HEK293T (cell line): ENCODE measurements around the gene RAB41.
"Not testable (repeated sequence)": the region's sequence is repeated elsewhere in the genome, so short reads cannot be mapped to it uniquely, and the experiment has no call there.

Experiments used
- CTCF ChIA-PET: fragments of 350-600 bp; formaldehyde crosslinking; extraction: SDS; loops from one replicate; lab custom pipeline; 2021; ENCODE audit warnings: antibody characterized with exemption, inconsistent platforms; lab: Yijun Ruan, JAX
- POLR2A ChIA-PET: fragments of 350-600 bp; formaldehyde crosslinking; extraction: SDS; loops from one replicate; lab custom pipeline; 2020; ENCODE audit warnings: antibody characterized with exemption, inconsistent platforms; lab: Yijun Ruan, JAX
- DNase-seq: peaks from one replicate; pipeline ENCODE4 v3.0.0; 2012; ENCODE audit warnings: mixed read lengths; ENCODE audit errors: extremely low spot score
- ARNT ChIP-seq: fragments of 450-650 bp; IDR thresholded peaks from 2 replicates; pipeline ENCODE4 v1.6.1; 2017; ENCODE audit warnings: mild to moderate bottlenecking
- BHLHE40 ChIP-seq: fragments of 450-650 bp; IDR thresholded peaks from 2 replicates; pipeline ENCODE4 v1.6.1; 2016; ENCODE audit warnings: mild to moderate bottlenecking, moderate library complexity, borderline replicate concordance
- CTBP1 ChIP-seq: fragments of 450-650 bp; IDR thresholded peaks from 2 replicates; pipeline ENCODE4 v1.6.1; 2016; ENCODE audit warnings: borderline replicate concordance
- ELF4 ChIP-seq: fragments of 450-650 bp; IDR thresholded peaks from 2 replicates; pipeline ENCODE4 v1.6.1; 2017; ENCODE audit warnings: antibody characterized with exemption
- FOXA1 ChIP-seq: fragments of 450-650 bp; IDR thresholded peaks from 2 replicates; pipeline ENCODE4 v1.6.1; 2016; ENCODE audit warnings: mild to moderate bottlenecking
- FOXK2 ChIP-seq: fragments of 450-650 bp; IDR thresholded peaks from 2 replicates; pipeline ENCODE4 v1.6.1; 2016; ENCODE audit warnings: mild to moderate bottlenecking
- FOXM1 ChIP-seq: fragments of 450-650 bp; IDR thresholded peaks from 2 replicates; pipeline ENCODE4 v1.6.1; 2017; ENCODE audit warnings: mild to moderate bottlenecking, borderline replicate concordance
- HDGF ChIP-seq: fragments of 450-650 bp; IDR thresholded peaks from 2 replicates; pipeline ENCODE4 v1.6.1; 2017; ENCODE audit warnings: antibody characterized with exemption, borderline replicate concordance
- L3MBTL2 ChIP-seq: fragments of 450-650 bp; conservative IDR thresholded peaks from 2 replicates; pipeline ENCODE4 v1.6.1; 2016; ENCODE audit warnings: mild to moderate bottlenecking
- LEF1 ChIP-seq: fragments of 450-650 bp; IDR thresholded peaks from 2 replicates; pipeline ENCODE4 v1.6.1; 2017; ENCODE audit warnings: mild to moderate bottlenecking, borderline replicate concordance
- NFRKB ChIP-seq: fragments of 450-650 bp; IDR thresholded peaks from 2 replicates; pipeline ENCODE4 v1.6.1; 2016; ENCODE audit warnings: mild to moderate bottlenecking, moderate library complexity
- PKNOX1 ChIP-seq: fragments of 450-650 bp; IDR thresholded peaks from 2 replicates; pipeline ENCODE4 v1.6.1; 2016
- SP1 ChIP-seq: fragments of 450-650 bp; IDR thresholded peaks from 2 replicates; pipeline ENCODE4 v1.6.1; 2017
- SUZ12 ChIP-seq: fragments of 450-650 bp; IDR thresholded peaks from 2 replicates; pipeline ENCODE4 v1.6.1; 2016; ENCODE audit warnings: mild to moderate bottlenecking
- TARDBP ChIP-seq: fragments of 450-650 bp; IDR thresholded peaks from 2 replicates; pipeline ENCODE4 v1.6.1; 2016
- ZNF384 ChIP-seq: fragments of 450-650 bp; IDR thresholded peaks from 2 replicates; pipeline ENCODE4 v1.6.1; 2016

The RAB41 gene

GRCh38 chrX:70293621-70294020, 11.6 kb downstream of the RAB41 start:
- CTCF ChIA-PET: no interaction called here
- no peak for TF ChIP-seq BHLHE40
- no peak for TF ChIP-seq CTBP1
- no peak for TF ChIP-seq ELF4
- TF ChIP-seq LEF1: no peak
- TF ChIP-seq L3MBTL2: no peak
- TF ChIP-seq ARNT: no peak
- no peak for TF ChIP-seq FOXM1
- TF ChIP-seq SP1: no peak
- TF ChIP-seq FOXK2: no peak
- no peak for TF ChIP-seq ZNF384
- POLR2A ChIA-PET: no interaction called here

GRCh38 chrX:70301716-70302115, 19.7 kb downstream of the RAB41 start:
- ChIA-PET CTCF (interaction anchor here (0.7 kb wide), 1 partner anchor 133 kb away, joined by 3 read pairs; no protein-coding TSS in a partner anchor), POLR2A (interaction anchor here (1.2 kb wide), 1 partner anchor 12 kb away, joined by 3 read pairs; the partner anchor contains the start of genes KIF4A and PDZD11)
- no peak for DNase-seq
- TF ChIP-seq SUZ12: no peak
- TF ChIP-seq LEF1: no peak
- TF ChIP-seq BHLHE40: no peak
- TF ChIP-seq ELF4: no peak
- no peak for TF ChIP-seq SP1
- no peak for TF ChIP-seq FOXA1
- no peak for TF ChIP-seq TARDBP
- no peak for TF ChIP-seq FOXK2

More at GRCh38 chrX:70293621-70294020, 11.6 kb downstream of the RAB41 start:
- no peak for DNase-seq

GRCh38 chrX:70313503-70313902, 31.5 kb downstream of the RAB41 start:
- ChIA-PET CTCF (no interaction called here), POLR2A (no interaction called here)
- TF ChIP-seq L3MBTL2: no peak
- no peak for TF ChIP-seq ZNF384
- TF ChIP-seq ELF4: no peak
- TF ChIP-seq PKNOX1: no peak
- TF ChIP-seq ARNT: no peak
- TF ChIP-seq TARDBP: no peak
- no peak for TF ChIP-seq CTBP1
- TF ChIP-seq FOXK2: no peak
- no peak for TF ChIP-seq NFRKB
- DNase-seq: no peak

- ChIA-PET POLR2A (interaction anchor here (0.7 kb wide), 1 partner anchor 813 kb away, joined by 3 read pairs; no protein-coding TSS in a partner anchor), CTCF (no interaction called here)
- no peak for DNase-seq
- TF ChIP-seq SUZ12: no peak
- TF ChIP-seq PKNOX1: no peak
Measured at GRCh38 chrX:70322784-70323183, 40.8 kb downstream of the RAB41 start.

GRCh38 chrX:70323628-70324027, 41.7 kb downstream of the RAB41 start:
- CTCF ChIA-PET, DNase-seq, POLR2A ChIA-PET: not testable (repeated sequence)

- TF ChIP-seq CTBP1: no peak
- no peak for TF ChIP-seq BHLHE40
- TF ChIP-seq SP1: no peak
- no peak for TF ChIP-seq TARDBP
- no peak for TF ChIP-seq ZNF384
- no peak for TF ChIP-seq FOXK2
- no peak for TF ChIP-seq HDGF
- TF ChIP-seq L3MBTL2: no peak
- TF ChIP-seq ARNT: no peak
- DNase-seq: no peak
- POLR2A ChIA-PET: no interaction called here
- CTCF ChIA-PET: no interaction called here
Measured at GRCh38 chrX:70324326-70324725, 42.4 kb downstream of the RAB41 start.

GRCh38 chrX:70331161-70331560, 49.2 kb downstream of the RAB41 start:
- CTCF ChIA-PET: no interaction called here
- TF ChIP-seq NFRKB (no peak), SP1 (no peak), ARNT (no peak), ZNF384 (no peak)
- POLR2A ChIA-PET: no interaction called here
- no peak for DNase-seq

- DNase-seq: peak; percentile 34
- ChIA-PET CTCF (interaction anchor here (0.7 to 1.1 kb wide), 2 partner anchors 28 to 303 kb away, joined by 3 to 9 read pairs; no protein-coding TSS in a partner anchor), POLR2A (no interaction called here)
- TF ChIP-seq ARNT (no peak), L3MBTL2 (no peak), FOXK2 (no peak), HDGF (no peak), FOXA1 (no peak), FOXM1 (no peak), NFRKB (no peak), ELF4 (no peak)
Measured at GRCh38 chrX:70332600-70332999, 50.6 kb downstream of the RAB41 start.
